NCI-H82 treated with DMSO at 0.1 percent for 48 hours (cell line): ENCODE measurements around the gene ADORA2B.

Experiments
- DNase-seq: peaks from one replicate; lab custom pipeline; 2025; ENCODE audit not compliant: unreplicated experiment; lab: John Stamatoyannopoulos, UW

Gene ADORA2B

DNA sequence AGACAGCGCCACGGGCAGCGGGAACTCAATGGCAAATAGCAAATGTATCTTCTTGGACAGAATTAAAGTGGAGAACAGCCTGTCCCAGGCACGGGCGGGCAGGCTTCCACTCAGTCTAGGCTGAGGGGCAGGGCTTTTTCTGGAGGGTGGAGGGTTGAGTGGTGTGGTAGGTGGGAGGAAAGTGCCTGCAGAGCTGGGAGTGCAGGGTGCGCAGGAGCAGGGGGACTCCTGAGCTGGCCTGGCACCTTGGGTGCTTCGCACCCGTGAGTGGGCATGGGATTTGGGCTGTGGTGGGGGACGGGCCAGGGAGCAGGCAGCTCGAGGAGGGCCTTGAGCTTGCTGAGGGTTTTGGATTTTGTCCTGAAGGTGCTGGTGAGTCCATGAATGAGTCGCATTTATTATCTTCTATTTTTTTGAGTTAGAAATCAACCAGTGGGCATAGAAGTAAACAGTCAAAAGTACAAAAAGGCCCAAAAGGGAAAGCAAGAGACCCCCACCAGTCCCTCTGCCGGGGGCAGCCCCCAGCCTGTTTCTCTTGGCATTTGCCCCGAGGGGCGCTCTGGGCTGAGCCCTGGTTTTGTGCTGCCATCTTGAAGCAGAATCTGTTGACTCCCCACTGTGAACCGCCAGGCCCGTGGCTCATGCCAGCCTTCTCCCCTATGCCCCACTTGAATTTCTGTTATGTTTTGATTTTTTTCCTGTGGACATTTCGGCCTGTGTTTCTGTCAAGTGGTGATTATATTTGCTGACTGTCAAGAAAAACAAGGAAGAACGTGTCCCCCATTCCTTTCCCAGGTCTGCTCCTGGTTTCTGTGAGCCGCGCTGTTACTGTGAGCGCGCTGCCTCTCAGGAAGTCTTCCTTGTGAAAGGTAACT is 8.2 kb downstream of the ADORA2B start:
- DNase-seq, result no peak

DNA sequence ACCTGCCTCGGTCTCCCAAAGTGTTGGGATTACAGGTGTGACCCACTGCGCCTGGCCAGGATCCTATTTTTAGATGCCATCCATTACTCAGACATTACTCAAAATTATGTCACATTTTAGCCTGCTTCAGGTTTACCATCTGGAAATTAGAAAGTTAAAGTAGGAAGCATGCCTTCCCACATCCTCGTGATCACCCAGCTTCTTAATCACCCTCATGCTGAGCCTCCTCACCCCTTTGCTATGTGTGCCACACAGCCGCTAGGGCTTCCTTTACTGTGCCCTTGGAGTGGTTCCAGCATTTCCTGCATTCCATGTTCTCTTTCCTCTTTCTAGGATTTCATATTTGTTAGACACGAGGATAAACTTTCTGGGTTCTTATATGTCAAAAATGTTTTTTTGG is 9.3 kb downstream of the ADORA2B start:
- no peak for DNase-seq

- peak; percentile 87 for DNase-seq
These were observed 11.0 kb downstream of the ADORA2B start for GRCh38 chr17:15955793-15956541.

- no peak for DNase-seq
These were observed 12.3 kb downstream of the ADORA2B start for GRCh38 chr17:15957206-15957605.

DNA sequence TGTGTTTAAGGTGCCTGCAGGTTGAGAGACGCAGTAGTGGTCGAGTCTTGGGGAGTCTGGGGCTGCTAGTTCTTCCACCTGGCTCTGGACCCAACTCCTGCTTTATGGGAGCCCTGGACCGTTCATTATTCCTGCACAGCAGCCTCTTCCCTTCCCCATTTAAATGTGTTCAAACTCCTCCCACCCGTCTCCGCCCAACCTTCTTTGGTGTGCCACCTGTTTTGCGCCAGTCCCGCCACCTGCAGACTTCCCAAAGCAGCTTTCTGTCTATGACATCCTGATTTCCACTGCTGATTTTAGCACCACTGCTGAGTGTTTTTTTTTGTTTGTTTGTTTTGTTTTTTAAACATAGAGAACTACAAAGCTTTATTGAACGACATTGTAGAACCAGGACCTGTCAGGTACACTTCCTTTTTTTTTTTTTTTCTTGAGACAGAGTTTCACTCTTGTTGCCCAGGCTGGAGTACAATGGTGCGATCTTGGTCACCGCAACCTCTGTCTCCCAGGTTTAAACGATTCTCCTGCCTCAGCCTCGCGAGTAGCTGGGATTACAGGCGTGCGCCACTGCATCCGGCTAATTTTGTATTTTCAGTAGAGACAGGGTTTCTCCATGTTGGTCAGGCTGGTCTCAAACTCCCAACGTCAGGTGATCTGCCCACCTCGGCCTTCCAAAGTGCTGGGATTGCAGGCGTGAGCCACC is 12.8 kb downstream of the ADORA2B start:
- no peak for DNase-seq

GRCh38 chr17:15958484-15958854 is 13.5 kb downstream of the ADORA2B start:
- no peak for DNase-seq

DNA sequence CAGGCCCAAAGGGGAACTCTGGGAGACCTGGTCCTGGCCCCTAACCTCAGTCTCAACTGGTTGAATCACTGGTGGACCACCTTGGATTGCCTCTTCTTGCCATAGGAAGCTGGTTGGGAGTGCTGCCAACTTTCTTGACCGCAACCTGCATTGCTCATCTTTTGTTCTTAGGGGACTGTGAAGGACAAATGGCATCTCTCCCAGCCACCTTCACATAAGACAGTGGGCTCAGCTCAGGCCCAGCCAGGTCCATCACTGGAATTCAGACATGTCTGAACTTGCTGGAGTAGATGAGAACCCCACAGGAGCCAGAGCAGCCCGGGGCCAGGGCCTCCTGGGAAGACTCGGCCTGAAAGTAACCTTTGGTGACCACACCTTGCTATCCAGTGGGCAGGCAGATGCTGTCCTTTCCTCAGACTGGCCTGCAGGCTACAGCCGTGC is 18.8 kb downstream of the ADORA2B start:
- DNase-seq, result no peak

GRCh38 chr17:15965528-15965927 is 20.6 kb downstream of the ADORA2B start:
- no peak for DNase-seq

DNA sequence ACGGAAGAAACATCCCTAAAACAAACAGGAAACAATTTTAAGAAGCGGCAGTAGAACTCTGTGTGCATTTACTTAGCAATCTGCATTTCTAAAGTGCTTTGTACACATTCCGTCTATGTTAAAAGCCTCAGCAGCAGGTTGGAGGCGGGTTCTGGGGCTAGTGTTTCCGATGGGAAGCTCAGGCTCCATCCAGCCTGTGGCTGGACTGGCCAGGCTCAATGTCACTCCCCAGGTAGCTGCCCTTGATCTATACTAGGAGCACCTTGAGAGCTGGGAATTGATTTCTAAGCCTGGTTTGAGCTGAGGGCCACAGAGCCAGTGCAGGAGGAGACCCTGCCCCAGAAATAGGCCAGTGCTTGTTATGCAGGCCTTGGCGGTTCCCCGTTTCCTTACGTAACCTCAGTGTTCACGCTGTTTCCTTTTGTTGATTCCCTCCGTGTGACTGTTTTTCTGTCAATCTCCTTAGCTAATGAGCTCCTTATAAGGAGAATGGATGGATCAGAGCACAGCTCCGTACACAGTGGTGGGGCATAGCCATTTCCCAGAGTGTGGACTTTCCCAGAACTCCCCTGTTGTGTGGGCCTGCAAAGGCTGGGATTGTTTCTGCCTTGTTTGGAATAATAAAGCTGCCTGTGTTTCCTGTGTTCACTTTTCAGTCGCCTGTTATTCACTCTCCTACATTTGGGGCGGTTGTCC is 21.4 kb downstream of the ADORA2B start:
- DNase-seq, result no peak

GRCh38 chr17:15966879-15967248 is 21.9 kb downstream of the ADORA2B start:
- DNase-seq, result no peak

DNA sequence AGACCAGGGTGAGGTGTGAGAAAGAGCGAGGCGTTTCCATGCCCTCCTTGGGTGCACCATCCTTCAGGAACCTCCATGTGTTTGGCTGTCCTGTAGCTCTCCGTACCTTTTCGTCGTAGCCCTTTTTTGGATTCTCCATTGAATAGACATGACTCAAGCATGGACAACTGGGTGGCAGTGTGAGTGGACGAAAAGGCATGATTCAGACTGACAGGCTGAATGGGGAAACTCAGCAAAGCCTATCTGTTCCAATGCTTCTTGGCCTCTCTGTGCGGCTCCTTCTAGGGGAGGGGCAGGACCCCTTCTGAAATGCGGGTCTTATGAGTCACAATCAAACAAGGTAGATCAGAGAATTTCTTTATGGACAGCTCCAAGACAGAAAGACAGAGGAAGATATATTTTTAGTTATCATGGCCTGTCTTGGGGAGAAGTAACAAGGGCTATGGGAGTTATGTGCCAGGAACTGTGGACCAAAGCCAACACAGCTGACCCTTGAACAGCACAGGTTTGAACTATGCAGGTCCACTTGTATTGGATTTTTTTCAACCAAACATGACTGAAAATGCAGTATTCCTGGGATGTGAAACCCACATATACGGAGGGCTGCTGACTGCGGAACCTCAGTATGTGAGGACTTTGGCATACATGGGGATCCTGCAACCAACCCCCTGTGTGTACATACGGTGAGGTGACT is 22.9 kb downstream of the ADORA2B start:
- DNase-seq, result no peak

DNA sequence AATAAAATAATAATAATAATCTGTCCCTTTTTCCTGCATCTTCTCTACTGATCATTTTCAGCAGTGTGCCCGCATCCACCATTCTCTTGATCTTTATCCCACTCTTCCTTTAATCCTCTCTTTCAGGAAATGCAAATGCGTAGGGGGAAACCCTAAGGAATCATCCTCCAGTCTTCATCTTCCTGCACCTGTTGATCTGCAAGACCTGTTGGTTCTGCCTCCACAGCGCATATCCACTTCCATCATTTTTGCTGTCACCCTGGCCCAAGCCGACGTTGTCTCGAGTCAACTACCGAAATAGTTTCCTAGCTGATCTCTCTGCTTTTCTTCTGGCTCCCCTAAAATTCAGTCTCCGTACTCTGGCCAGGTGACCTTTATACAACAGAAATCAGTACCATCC is 24.5 kb downstream of the ADORA2B start:
- no peak for DNase-seq

- DNase-seq, result no peak
These were observed 25.6 kb downstream of the ADORA2B start for GRCh38 chr17:15970500-15970899.

DNA sequence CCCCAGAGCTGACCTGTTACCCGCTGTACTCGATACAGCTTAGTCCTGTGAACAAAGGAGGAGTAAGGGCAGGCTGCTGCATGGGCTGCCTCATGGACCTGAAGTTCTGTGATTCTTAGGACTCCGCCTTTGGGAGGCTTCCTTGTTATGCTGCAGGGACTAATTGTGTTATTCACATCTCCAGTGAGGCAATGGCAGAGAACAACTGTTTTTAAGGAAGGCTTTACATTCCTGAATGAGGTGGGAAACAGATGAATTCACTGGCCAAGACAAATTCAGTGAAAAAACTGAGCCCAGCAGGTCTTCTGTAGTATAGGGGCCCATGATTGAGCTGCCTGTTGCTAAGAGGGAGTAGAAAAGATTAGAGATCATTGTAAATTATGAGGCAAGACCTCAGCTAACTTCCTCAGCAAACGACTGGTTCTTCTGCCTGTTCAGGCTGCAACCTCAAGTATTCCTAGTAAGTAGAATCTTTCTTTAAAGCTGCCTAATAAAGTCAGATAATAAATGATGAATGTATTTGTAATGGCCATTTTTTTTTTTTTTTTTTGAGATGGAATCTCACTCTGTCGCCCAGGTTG is 26.3 kb downstream of the ADORA2B start:
- DNase-seq, result no peak

DNA sequence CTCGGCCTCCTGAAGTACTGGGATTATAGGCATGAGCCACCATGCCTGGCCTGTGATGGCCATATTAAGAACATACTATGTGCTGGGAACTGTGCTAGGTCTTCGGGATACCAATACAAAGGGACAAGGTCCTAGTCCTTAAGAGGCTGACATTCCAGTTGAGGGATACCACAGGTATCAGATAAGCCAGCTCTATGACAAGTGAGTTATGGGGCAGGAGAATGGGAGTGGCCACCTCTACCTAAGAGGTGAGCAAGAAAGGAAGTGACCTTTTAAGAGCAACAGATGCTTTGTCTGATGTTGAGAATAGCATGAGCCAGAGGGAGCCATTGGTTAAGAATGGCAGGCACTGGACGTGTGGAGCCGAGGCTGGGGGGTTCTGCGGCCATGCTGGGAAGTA is 27.0 kb downstream of the ADORA2B start:
- DNase-seq, result no peak

DNA sequence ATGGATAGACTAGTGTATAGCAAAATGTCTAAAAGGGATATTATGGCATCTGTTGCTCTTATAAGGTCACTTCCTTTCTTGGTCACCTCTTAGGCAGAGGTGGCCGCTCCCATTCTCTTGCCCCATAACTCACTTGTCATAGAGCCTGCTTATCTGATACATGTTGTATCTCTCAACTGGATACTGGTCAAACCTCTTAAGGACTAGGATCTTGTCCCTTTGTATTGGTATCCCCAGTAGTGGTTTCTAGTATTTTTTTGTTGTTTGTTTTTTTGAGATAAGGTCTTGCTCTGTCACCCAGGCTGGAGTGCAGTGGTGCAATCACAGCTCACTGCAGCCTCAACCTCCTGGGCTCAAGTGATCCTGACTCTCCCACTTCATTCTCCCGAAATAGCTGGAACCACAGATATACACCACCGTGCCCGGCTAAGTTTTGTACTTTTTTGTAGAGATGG is 27.6 kb downstream of the ADORA2B start:
- no peak for DNase-seq

GRCh38 chr17:15973016-15973415 is 28.1 kb downstream of the ADORA2B start:
- no peak for DNase-seq

- DNase-seq, result no peak
These were observed 28.9 kb downstream of the ADORA2B start for GRCh38 chr17:15973834-15974233.

GRCh38 chr17:15977894-15978293 is 33.0 kb downstream of the ADORA2B start:
- no peak for DNase-seq

GRCh38 chr17:15978606-15979005 is 33.7 kb downstream of the ADORA2B start:
- no peak for DNase-seq
